ENCODE data around the gene DNAJC5.
"Not testable (repeated sequence)": the region's sequence is repeated elsewhere in the genome, so short reads cannot be mapped to it uniquely, and the experiment has no call there.

Gene DNAJC5

DNA sequence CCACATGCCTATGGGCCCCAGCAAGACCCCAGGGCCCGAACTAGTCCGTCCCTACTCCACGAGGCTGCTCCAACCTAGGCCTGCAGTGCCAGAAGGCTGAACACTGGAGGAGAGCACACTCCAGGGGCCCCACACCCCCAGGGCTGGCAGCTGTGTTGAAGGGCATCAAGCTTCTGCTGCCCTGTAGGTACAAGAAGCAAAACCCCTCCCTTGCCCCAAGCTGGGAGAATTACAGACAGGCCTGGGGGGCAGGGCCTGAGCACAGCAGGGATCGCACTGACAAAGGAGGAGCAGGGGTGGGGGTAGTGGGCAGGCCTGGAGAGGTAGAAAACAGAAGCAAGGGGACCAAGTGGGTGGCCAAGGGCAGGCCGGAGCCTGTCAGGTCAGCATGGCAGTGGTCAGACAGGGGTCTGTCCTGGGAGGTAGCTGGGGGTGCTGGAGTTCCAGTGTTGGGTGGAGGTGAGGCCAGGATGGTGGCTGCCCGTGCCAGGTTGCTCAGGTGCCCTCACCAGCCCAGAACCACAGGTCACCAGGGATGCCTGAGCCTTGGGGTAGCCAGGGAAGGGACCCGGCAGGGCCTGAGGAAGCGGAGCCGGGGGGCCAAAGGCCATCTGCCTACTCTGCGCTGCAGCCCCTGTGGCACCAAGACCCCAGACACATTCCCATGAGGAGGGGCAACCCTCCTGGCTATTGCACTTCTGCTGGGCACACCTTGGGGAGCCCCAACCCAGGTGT, 64.2 kb downstream of the DNAJC5 start:
- Mint-ChIP-seq H3K27me3 (peaks cover 2% of the 10 kb centered on the region), H3K4me1 (ENCODE audit: low read depth) (peaks cover 26% of the 10 kb centered on the region), H3K9me3 (no peaks in the 10 kb centered on the region), H3K27ac (no peak overlapping the region), H3K36me3 (ENCODE audit: low read depth) (peaks cover 66% of the 10 kb centered on the region), H3K4me3 (no peak overlapping the region)
- intact Hi-C loops (cut with micrococcal nuclease), result loop anchor here (5.0 kb wide), 1 partner anchor 422 kb away; the partner anchor contains the start of gene PTK6

GRCh38 chr20:63959699-63960075, 64.8 kb downstream of the DNAJC5 start:
- peaks cover 66% of the 10 kb centered on the region for H3K36me3 Mint-ChIP-seq (ENCODE audit: low read depth)
- H3K27ac Mint-ChIP-seq, result no peak overlapping the region
- H3K9me3 Mint-ChIP-seq, result no peaks in the 10 kb centered on the region
- intact Hi-C loops (cut with micrococcal nuclease), result loop anchor here (5.0 kb wide), 1 partner anchor 422 kb away; the partner anchor contains the start of gene PTK6
- no peak overlapping the region for H3K4me3 Mint-ChIP-seq
- peaks cover 2% of the 10 kb centered on the region for H3K27me3 Mint-ChIP-seq
- peaks cover 20% of the 10 kb centered on the region for H3K4me1 Mint-ChIP-seq (ENCODE audit: low read depth)

GRCh38 chr20:63960654-63961621, 66.0 kb downstream of the DNAJC5 start:
- H3K9me3 Mint-ChIP-seq; H3K27ac Mint-ChIP-seq; H3K27me3 Mint-ChIP-seq; intact Hi-C loops (cut with micrococcal nuclease); H3K4me3 Mint-ChIP-seq: not testable (repeated sequence)
- H3K4me1 Mint-ChIP-seq (ENCODE audit: low read depth), result peaks cover 14% of the 10 kb centered on the region
- peaks cover 60% of the 10 kb centered on the region for H3K36me3 Mint-ChIP-seq (ENCODE audit: low read depth)

- H3K4me1 Mint-ChIP-seq (ENCODE audit: low read depth), result peaks cover 14% of the 10 kb centered on the region
- H3K36me3 Mint-ChIP-seq (ENCODE audit: low read depth), result peaks cover 66% of the 10 kb centered on the region
- no peak overlapping the region for H3K4me3 Mint-ChIP-seq
- no peak overlapping the region for H3K27ac Mint-ChIP-seq
- peaks cover 8% of the 10 kb centered on the region for H3K9me3 Mint-ChIP-seq
- intact Hi-C loops (cut with micrococcal nuclease), result no loop called here
- peaks cover 2% of the 10 kb centered on the region for H3K27me3 Mint-ChIP-seq
Observed at GRCh38 chr20:63961664-63962425, 66.9 kb downstream of the DNAJC5 start.

DNA sequence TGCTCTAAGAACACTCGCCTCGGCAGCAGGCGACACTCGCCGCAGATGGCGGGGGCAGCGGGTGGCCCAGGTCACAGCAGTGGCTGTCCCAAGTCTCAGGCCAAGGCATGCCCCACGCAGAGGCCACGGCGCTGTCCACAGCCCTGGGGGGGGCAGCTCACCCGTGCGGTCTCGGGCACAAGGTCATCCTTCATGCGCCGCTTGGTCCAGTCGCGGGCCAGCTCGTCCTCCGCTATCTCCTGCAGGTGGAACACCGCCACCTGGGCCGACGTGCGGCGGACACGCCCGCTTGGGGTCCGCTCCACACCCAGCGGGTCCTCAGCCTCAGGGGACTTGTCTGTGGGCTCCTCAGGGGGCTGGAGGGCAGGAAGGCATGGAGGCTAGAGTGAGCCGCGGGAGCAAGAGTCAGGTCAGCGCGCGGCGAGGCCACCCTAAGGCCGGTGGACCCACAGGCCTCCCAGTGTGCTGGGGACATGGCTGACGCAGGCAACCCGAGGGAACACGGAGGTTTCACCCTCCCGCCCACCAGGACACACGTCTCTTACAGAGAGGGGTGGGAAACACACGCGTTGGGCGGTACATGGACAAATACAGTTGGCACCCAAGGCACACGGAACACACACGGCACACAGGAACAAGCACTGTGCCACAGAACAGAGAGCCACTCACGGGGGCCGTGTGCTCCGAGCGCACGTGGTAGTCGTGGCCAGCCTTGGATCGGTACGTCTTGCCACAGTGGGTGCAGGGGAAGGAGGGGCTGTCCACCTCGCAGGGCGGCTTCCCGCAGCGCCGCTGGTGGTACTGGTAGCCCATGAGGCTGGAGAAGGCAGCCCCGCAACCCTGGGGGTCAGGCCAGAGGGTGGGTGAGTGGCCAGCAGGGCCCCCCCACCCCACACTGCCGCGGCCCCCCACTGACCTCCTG, 67.8 kb downstream of the DNAJC5 start:
- Mint-ChIP-seq H3K4me3 (no peak overlapping the region), H3K9me3 (peaks cover 8% of the 10 kb centered on the region), H3K4me1 (ENCODE audit: low read depth) (peaks cover 6% of the 10 kb centered on the region), H3K27ac (no peak overlapping the region), H3K36me3 (ENCODE audit: low read depth) (peaks cover 75% of the 10 kb centered on the region), H3K27me3 (peaks cover 2% of the 10 kb centered on the region)
- intact Hi-C loops (cut with micrococcal nuclease), result no loop called here

- Mint-ChIP-seq H3K27ac (no peak overlapping the region), H3K9me3 (peaks cover 8% of the 10 kb centered on the region), H3K27me3 (peaks cover 3% of the 10 kb centered on the region), H3K36me3 (ENCODE audit: low read depth) (peaks cover 76% of the 10 kb centered on the region), H3K4me1 (ENCODE audit: low read depth) (peaks cover 4% of the 10 kb centered on the region), H3K4me3 (no peak overlapping the region)
- intact Hi-C loops (cut with micrococcal nuclease), result no loop called here
Observed at GRCh38 chr20:63963348-63963741, 68.4 kb downstream of the DNAJC5 start.

GRCh38 chr20:63963784-63964301, 68.9 kb downstream of the DNAJC5 start:
- H3K27ac Mint-ChIP-seq, result no peak overlapping the region
- peaks cover 9% of the 10 kb centered on the region for H3K4me1 Mint-ChIP-seq (ENCODE audit: low read depth)
- peaks cover 8% of the 10 kb centered on the region for H3K9me3 Mint-ChIP-seq
- peaks cover 8% of the 10 kb centered on the region for H3K27me3 Mint-ChIP-seq
- peaks cover 74% of the 10 kb centered on the region for H3K36me3 Mint-ChIP-seq (ENCODE audit: low read depth)
- intact Hi-C loops (cut with micrococcal nuclease), result no loop called here
- no peak overlapping the region for H3K4me3 Mint-ChIP-seq

- Mint-ChIP-seq H3K9me3 (peaks cover 8% of the 10 kb centered on the region), H3K4me3 (no peak overlapping the region), H3K27ac (no peak overlapping the region), H3K4me1 (ENCODE audit: low read depth) (peaks cover 11% of the 10 kb centered on the region), H3K36me3 (ENCODE audit: low read depth) (peaks cover 69% of the 10 kb centered on the region), H3K27me3 (peaks cover 10% of the 10 kb centered on the region)
- intact Hi-C loops (cut with micrococcal nuclease), result no loop called here
Observed at GRCh38 chr20:63964412-63964811, 69.5 kb downstream of the DNAJC5 start.

- intact Hi-C loops (cut with micrococcal nuclease), result no loop called here
- Mint-ChIP-seq H3K36me3 (ENCODE audit: low read depth) (peaks cover 55% of the 10 kb centered on the region), H3K4me3 (no peak overlapping the region), H3K27me3 (peaks cover 22% of the 10 kb centered on the region), H3K9me3 (peaks cover 8% of the 10 kb centered on the region), H3K27ac (no peak overlapping the region), H3K4me1 (ENCODE audit: low read depth) (peaks cover 11% of the 10 kb centered on the region)
Observed at GRCh38 chr20:63966172-63966943, 71.4 kb downstream of the DNAJC5 start.

DNA sequence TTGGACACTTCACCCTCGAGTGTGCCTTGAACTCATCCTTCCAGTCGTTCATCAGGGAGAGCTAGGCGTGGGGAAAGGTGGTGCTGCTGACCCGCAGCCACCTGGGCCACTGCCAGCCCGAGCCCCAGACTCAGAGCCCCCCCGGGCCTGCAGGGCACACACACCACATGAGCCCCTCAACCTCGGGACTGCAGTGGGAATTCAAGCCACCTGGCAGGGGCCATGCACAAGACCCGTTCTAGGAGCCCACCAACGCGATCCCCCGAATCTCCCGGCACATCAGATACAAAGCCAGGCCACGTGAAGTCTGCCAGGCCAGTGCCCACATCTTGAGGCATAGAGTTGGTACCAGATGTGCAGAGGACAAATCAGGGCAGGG, 72.0 kb downstream of the DNAJC5 start:
- Mint-ChIP-seq H3K27me3 (peaks cover 22% of the 10 kb centered on the region), H3K4me3 (no peak overlapping the region), H3K27ac (no peak overlapping the region), H3K4me1 (ENCODE audit: low read depth) (peaks cover 11% of the 10 kb centered on the region), H3K36me3 (ENCODE audit: low read depth) (peaks cover 49% of the 10 kb centered on the region), H3K9me3 (peaks cover 8% of the 10 kb centered on the region)
- intact Hi-C loops (cut with micrococcal nuclease), result no loop called here

DNA sequence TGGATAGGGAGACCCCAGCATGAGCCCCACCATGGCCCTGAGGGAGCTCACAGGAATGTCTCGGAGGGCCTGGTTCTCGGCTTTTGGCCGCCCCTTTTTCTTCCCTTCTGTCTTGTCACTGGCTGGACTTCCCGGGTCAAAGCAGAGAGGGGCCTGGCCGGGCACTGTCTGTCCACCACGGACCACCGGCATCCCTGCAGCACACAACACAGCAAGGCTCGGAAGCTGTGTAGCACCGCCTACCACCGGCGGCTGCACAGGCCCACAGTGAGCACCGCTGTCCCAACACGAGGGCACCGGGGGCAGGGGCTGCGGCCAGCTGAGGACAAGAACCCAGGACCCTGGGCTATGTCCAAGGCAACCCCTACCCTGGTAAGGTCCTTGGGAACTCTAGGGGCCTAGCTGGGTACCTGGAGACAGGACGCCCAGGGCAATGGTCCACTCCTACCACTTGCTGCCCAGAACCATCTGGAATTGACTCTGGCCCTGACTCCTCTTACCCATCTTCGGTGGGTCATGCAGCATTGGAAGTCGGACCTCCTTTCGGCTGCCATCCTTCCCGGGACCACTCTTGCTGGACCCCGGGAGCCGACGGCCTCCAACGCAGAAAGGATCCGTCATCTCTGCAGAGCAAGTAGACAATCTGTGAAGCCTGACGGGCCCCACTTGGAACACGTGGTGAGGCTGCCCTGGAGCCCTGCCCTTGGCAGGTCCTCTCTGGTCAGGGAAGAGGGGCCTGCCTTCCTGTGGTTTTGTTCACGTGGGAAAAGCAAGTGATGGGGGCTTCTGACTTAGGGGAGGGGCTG, 72.6 kb downstream of the DNAJC5 start:
- peaks cover 43% of the 10 kb centered on the region for H3K36me3 Mint-ChIP-seq (ENCODE audit: low read depth)
- peaks cover 11% of the 10 kb centered on the region for H3K4me1 Mint-ChIP-seq (ENCODE audit: low read depth)
- intact Hi-C loops (cut with micrococcal nuclease), result no loop called here
- H3K27me3 Mint-ChIP-seq, result peaks cover 24% of the 10 kb centered on the region
- peaks cover 8% of the 10 kb centered on the region for H3K9me3 Mint-ChIP-seq
- H3K27ac Mint-ChIP-seq, result no peak overlapping the region
- H3K4me3 Mint-ChIP-seq, result no peak overlapping the region

Measured in dendritic cell treated with granulocyte-macrophage colony-stimulating factor and Interleukin-4, amounts not matched to agents 40 ng/mL and 50 ng/mL, for 4 days (primary cell).